ENCODE measurements around the gene HNF4A. TPM values are rescaled to one million over a fixed set of nuclear protein-coding genes. Genes with fewer than 3 reads are reported as not detected.

Gene HNF4A
- total RNA-seq, 1 donor from 2014 or later, result not detected

GRCh38 chr20:44405257-44405656 is 49.8 kb downstream of the HNF4A start:
- DNase-seq (ENCODE audit: low read depth, low spot score), result no peak

GRCh38 chr20:44405785-44406571 is 50.5 kb downstream of the HNF4A start:
- no peak for DNase-seq (ENCODE audit: low read depth, low spot score)

- DNase-seq (ENCODE audit: low read depth, low spot score), result no peak
Observed at GRCh38 chr20:44406572-44407137, 51.2 kb downstream of the HNF4A start.

GRCh38 chr20:44407402-44408184 is 52.1 kb downstream of the HNF4A start:
- no peak for DNase-seq (ENCODE audit: low read depth, low spot score)

- no peak for DNase-seq (ENCODE audit: low read depth, low spot score)
Observed at GRCh38 chr20:44409132-44409600, 53.7 kb downstream of the HNF4A start.

- DNase-seq (ENCODE audit: low read depth, low spot score), result no peak
Observed at GRCh38 chr20:44410583-44411019, 55.1 kb downstream of the HNF4A start.

- no peak for DNase-seq (ENCODE audit: low read depth, low spot score)
Observed at GRCh38 chr20:44411020-44411756, 55.7 kb downstream of the HNF4A start.

GRCh38 chr20:44411757-44412401 is 56.4 kb downstream of the HNF4A start:
- no peak for DNase-seq (ENCODE audit: low read depth, low spot score)

- DNase-seq (ENCODE audit: low read depth, low spot score), result no peak
Observed at GRCh38 chr20:44412402-44413144, 57.1 kb downstream of the HNF4A start.

GRCh38 chr20:44413575-44414345 is 58.3 kb downstream of the HNF4A start:
- no peak for DNase-seq (ENCODE audit: low read depth, low spot score)

- no peak for DNase-seq (ENCODE audit: low read depth, low spot score)
Observed at GRCh38 chr20:44414346-44414714, 58.8 kb downstream of the HNF4A start.

GRCh38 chr20:44414808-44415207 is 59.3 kb downstream of the HNF4A start:
- DNase-seq (ENCODE audit: low read depth, low spot score), result no peak

GRCh38 chr20:44415833-44416715 is 60.6 kb downstream of the HNF4A start:
- no peak for DNase-seq (ENCODE audit: low read depth, low spot score)

GRCh38 chr20:44418069-44418905 is 62.8 kb downstream of the HNF4A start:
- no peak for DNase-seq (ENCODE audit: low read depth, low spot score)

GRCh38 chr20:44419131-44419844 is 63.8 kb downstream of the HNF4A start:
- no peak for DNase-seq (ENCODE audit: low read depth, low spot score)

- no peak for DNase-seq (ENCODE audit: low read depth, low spot score)
Observed at GRCh38 chr20:44420497-44420896, 65.0 kb downstream of the HNF4A start.

GRCh38 chr20:44422083-44422482 is 66.6 kb downstream of the HNF4A start:
- DNase-seq (ENCODE audit: low read depth, low spot score), result no peak

All from pulmonary artery endothelial cell (primary cell).